Measurements from ENCODE around the gene DGKK.

Gene DGKK

GRCh38 chrX:50403903-50404302, 66.7 kb downstream of the DGKK start:
- H3K4me2 ChIP-seq (ENCODE audit: insufficient read depth, low read length): no peak overlapping the region
- H3K4me1 ChIP-seq (ENCODE audit: insufficient read depth, low read length): no peaks in the 10 kb centered on the region
- H3K79me2 ChIP-seq (ENCODE audit: insufficient read depth, low read length): no peaks in the 10 kb centered on the region
- H3K27me3 ChIP-seq (ENCODE audit: insufficient read depth, low read length, poor library complexity): no peaks in the 10 kb centered on the region
- DNase-seq: no peak
- no peaks in the 10 kb centered on the region for H3K9me3 ChIP-seq (ENCODE audit: insufficient read depth, low read length, severe bottlenecking)
- H3K27ac ChIP-seq (ENCODE audit: low read length): no peak overlapping the region
- H3K36me3 ChIP-seq (ENCODE audit: insufficient read depth, low read length): no peaks in the 10 kb centered on the region
- ATAC-seq (ENCODE audit: insufficient read depth, low read depth): no peak
- no peaks in the 10 kb centered on the region for H4K20me1 ChIP-seq (ENCODE audit: insufficient read depth, low read length)
- no peak overlapping the region for H3K9ac ChIP-seq (ENCODE audit: low read depth, low read length)
- no peak overlapping the region for H2AFZ ChIP-seq (ENCODE audit: low read depth, low read length)
- no peak overlapping the region for H3K4me3 ChIP-seq (ENCODE audit: low read depth in 1 of 2, low read length in 2 of 2)
- no peak for TF ChIP-seq CTCF (IDR thresholded peaks at IDR 0.05; ENCODE audit: borderline replicate concordance, extremely low read depth, low read length, poor library complexity, severe bottlenecking)
- TF ChIP-seq EZH2 (IDR thresholded peaks at IDR 0.05; ENCODE audit: borderline replicate concordance, low read depth, low read length, severe bottlenecking): no peak

GRCh38 chrX:50402886-50403285, 67.7 kb downstream of the DGKK start:
- H3K27ac ChIP-seq (ENCODE audit: low read length): no peak overlapping the region
- H3K4me3 ChIP-seq (ENCODE audit: low read depth in 1 of 2, low read length in 2 of 2): no peak overlapping the region
- no peak overlapping the region for H2AFZ ChIP-seq (ENCODE audit: low read depth, low read length)
- TF ChIP-seq CTCF (IDR thresholded peaks at IDR 0.05; ENCODE audit: borderline replicate concordance, extremely low read depth, low read length, poor library complexity, severe bottlenecking): no peak
- no peak for TF ChIP-seq EZH2 (IDR thresholded peaks at IDR 0.05; ENCODE audit: borderline replicate concordance, low read depth, low read length, severe bottlenecking)
- H3K4me1 ChIP-seq (ENCODE audit: insufficient read depth, low read length): no peaks in the 10 kb centered on the region
- no peaks in the 10 kb centered on the region for H3K79me2 ChIP-seq (ENCODE audit: insufficient read depth, low read length)
- no peaks in the 10 kb centered on the region for H3K36me3 ChIP-seq (ENCODE audit: insufficient read depth, low read length)
- DNase-seq (no peak), ATAC-seq (ENCODE audit: insufficient read depth, low read depth) (no peak)
- H3K27me3 ChIP-seq (ENCODE audit: insufficient read depth, low read length, poor library complexity): no peaks in the 10 kb centered on the region
- H3K4me2 ChIP-seq (ENCODE audit: insufficient read depth, low read length): no peak overlapping the region
- no peak overlapping the region for H3K9ac ChIP-seq (ENCODE audit: low read depth, low read length)
- no peaks in the 10 kb centered on the region for H3K9me3 ChIP-seq (ENCODE audit: insufficient read depth, low read length, severe bottlenecking)
- H4K20me1 ChIP-seq (ENCODE audit: insufficient read depth, low read length): no peaks in the 10 kb centered on the region

GRCh38 chrX:50393902-50394301, 76.7 kb downstream of the DGKK start:
- Histone ChIP-seq H4K20me1 (ENCODE audit: insufficient read depth, low read length) (no peaks in the 10 kb centered on the region), H3K79me2 (ENCODE audit: insufficient read depth, low read length) (no peaks in the 10 kb centered on the region), H3K9ac (ENCODE audit: low read depth, low read length) (no peak overlapping the region), H3K27ac (ENCODE audit: low read length) (no peak overlapping the region), H3K27me3 (ENCODE audit: insufficient read depth, low read length, poor library complexity) (no peaks in the 10 kb centered on the region), H3K36me3 (ENCODE audit: insufficient read depth, low read length) (no peaks in the 10 kb centered on the region), H3K9me3 (ENCODE audit: insufficient read depth, low read length, severe bottlenecking) (no peaks in the 10 kb centered on the region), H3K4me1 (ENCODE audit: insufficient read depth, low read length) (no peaks in the 10 kb centered on the region), H3K4me3 (ENCODE audit: low read depth in 1 of 2, low read length in 2 of 2) (no peak overlapping the region), H2AFZ (ENCODE audit: low read depth, low read length) (no peak overlapping the region), H3K4me2 (ENCODE audit: insufficient read depth, low read length) (no peak overlapping the region)
- no peak for DNase-seq
- TF ChIP-seq CTCF (IDR thresholded peaks at IDR 0.05; ENCODE audit: borderline replicate concordance, extremely low read depth, low read length, poor library complexity, severe bottlenecking) (no peak), EZH2 (IDR thresholded peaks at IDR 0.05; ENCODE audit: borderline replicate concordance, low read depth, low read length, severe bottlenecking) (no peak)
- no peak for ATAC-seq (ENCODE audit: insufficient read depth, low read depth)

- Histone ChIP-seq H3K79me2 (ENCODE audit: insufficient read depth, low read length) (no peaks in the 10 kb centered on the region), H3K9ac (ENCODE audit: low read depth, low read length) (no peak overlapping the region), H3K4me2 (ENCODE audit: insufficient read depth, low read length) (no peak overlapping the region), H4K20me1 (ENCODE audit: insufficient read depth, low read length) (no peaks in the 10 kb centered on the region), H3K27me3 (ENCODE audit: insufficient read depth, low read length, poor library complexity) (no peaks in the 10 kb centered on the region), H3K36me3 (ENCODE audit: insufficient read depth, low read length) (no peaks in the 10 kb centered on the region), H3K27ac (ENCODE audit: low read length) (no peak overlapping the region), H3K4me3 (ENCODE audit: low read depth in 1 of 2, low read length in 2 of 2) (no peak overlapping the region), H3K4me1 (ENCODE audit: insufficient read depth, low read length) (no peaks in the 10 kb centered on the region), H2AFZ (ENCODE audit: low read depth, low read length) (no peak overlapping the region), H3K9me3 (ENCODE audit: insufficient read depth, low read length, severe bottlenecking) (no peaks in the 10 kb centered on the region)
- no peak for TF ChIP-seq EZH2 (IDR thresholded peaks at IDR 0.05; ENCODE audit: borderline replicate concordance, low read depth, low read length, severe bottlenecking)
- no peak for TF ChIP-seq CTCF (IDR thresholded peaks at IDR 0.05; ENCODE audit: borderline replicate concordance, extremely low read depth, low read length, poor library complexity, severe bottlenecking)
- ATAC-seq (ENCODE audit: insufficient read depth, low read depth) (no peak), DNase-seq (no peak)
These were observed 84.1 kb downstream of the DGKK start for GRCh38 chrX:50386520-50386919.

Measured in DND-41 (cell line).